HG03039 (cell line): ENCODE results near the gene FRMD3.

Experiments
- ATAC-seq: cut with Tn5 transposase; IDR thresholded peaks from one replicate; pipeline ENCODE4 v1.9.1; 2021; ENCODE audit warnings: mild to moderate bottlenecking, moderate library complexity; ENCODE audit not compliant: unreplicated experiment

The FRMD3 gene

GRCh38 chr9:83291196-83291595 is 247.0 kb downstream of the FRMD3 start:
- no peak for ATAC-seq

- ATAC-seq = no peak
Measured at GRCh38 chr9:83290692-83291091, 247.5 kb downstream of the FRMD3 start.

- ATAC-seq = no peak
Measured at GRCh38 chr9:83287021-83287420, 251.2 kb downstream of the FRMD3 start.

DNA sequence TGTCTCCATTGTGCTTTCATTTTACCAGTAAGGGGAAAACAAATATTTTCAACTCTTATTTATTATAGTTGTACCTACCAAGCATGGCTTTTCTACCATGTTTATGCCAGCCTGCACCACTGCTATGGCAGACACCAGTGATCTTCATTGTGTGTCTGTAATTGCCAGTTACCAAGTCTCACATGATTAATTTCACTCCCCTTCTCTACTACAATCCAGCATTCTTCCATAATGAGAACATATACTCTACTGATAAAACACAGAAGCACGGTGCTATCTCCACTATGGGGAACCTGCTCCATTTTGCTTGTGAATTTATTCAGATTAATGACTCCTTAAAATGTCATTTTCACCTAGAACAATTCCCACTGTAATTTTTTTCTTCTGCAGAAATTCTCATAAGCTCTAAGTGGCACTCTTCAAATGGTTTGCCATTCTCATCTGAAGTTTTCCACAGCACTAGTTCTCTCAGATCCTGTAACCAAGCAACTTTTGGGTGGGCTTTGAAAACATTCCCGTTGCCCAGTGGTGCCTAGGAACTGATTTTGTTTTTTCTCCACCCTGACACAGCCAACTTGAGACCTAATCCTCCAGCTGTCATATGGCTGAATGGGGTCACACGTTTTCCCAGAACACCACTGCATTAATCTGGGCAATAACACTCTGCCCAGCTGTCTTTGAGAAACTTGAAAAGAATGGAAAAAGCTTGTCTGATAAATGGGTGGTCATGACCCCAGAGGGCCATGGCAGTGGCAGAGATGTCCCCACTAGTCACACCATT is 252.6 kb downstream of the FRMD3 start:
- no peak for ATAC-seq

DNA sequence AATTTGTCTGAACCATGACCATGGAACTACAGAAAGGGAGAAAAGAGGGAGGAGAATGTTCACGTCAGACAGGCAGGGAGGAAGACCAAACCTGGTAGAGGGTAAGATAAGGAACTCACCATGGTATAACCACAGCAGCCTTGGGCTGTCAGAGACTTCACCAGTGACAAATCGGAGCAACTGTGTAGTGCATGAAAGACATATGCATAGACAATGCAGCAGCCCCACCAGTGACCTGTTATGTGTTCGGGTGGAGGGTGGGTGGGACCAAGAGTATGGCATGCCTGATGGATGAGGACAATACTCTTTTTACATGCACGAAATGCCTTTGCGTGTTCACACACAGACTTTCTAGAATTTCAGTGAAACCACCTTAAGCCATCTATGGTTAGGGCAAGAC is 253.5 kb downstream of the FRMD3 start:
- no peak for ATAC-seq

DNA sequence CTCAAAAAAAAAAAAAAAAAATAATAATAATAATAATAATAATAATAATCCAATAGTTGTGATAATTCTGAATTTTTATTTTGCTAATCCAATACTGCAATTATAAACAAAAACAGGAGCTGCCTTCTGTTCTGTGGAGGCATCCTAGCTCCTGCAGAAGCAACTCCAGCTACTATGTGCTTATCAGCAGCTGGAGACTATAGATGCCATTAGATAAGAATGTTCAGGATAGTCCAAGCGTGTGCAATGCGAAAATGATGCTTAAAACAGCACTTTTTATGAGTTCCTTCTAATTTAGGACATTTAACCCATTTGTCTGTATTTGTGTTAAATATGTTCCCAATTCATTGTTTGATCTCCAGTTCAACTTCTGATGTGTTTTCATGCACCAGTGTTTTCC is 254.7 kb downstream of the FRMD3 start:
- no peak for ATAC-seq

DNA sequence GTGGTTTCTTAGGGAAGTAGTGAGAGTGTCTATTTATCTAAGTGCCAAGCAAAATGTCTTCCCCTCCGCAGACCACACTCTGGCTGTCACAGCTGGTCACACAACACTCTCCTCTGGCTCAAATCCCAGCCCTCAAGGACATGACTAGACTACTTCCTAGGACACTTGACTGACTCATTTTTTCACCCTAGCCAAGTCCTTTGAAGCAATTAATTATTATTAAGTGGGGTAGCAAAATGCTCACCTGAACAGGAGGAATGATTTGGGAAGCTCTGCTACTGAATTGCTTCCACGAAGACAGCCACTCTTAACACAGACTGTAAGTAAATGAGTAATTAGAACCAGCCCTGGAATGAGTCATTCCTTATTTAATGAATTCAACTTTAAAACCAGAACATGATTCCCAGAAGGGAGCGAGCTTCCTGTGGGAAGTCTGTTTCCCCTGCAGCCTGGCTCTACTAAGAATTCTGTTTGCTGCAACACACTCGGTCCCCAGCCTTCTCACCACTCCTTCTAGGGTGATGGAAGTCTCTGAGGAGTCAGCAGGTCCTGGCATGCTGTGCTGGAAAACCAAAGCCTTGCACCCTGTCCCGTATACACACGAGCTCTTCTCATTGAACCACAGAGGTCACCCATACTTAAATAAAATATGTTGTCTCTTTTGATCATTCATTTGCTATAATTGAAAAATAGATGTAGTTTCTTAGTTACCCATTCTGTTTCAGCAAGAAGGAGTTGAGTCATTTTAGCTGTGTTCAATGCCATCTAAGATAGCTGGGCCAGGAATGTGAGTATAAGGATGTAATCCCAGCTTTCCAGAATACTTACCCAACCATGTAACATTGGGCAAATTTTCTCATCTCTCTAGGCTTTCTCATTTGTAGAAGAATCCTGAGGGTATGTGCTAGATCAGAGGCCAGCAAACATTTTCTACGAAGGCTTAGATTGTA is 256.6 kb downstream of the FRMD3 start:
- no peak for ATAC-seq

- no peak for ATAC-seq
Measured at GRCh38 chr9:83280790-83281189, 257.4 kb downstream of the FRMD3 start.

DNA sequence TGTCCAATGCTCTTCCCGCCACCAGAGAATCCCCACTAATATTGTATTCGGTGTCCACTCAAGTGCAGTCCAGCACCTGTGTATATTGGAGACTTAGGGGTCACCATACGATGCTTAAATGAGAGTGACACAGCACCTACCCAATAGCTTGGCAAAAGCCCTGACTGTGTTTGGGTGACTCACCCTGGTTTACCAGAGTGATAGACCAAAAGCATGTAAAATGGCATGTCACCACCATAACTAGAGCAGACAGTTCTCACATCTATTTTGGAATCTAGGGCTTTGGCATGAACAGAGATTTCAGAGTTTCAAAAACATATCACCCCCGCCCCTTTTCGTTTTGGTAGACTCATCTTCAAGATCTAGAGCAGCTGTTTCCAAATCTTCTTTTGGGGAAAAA is 257.9 kb downstream of the FRMD3 start:
- no peak for ATAC-seq

DNA sequence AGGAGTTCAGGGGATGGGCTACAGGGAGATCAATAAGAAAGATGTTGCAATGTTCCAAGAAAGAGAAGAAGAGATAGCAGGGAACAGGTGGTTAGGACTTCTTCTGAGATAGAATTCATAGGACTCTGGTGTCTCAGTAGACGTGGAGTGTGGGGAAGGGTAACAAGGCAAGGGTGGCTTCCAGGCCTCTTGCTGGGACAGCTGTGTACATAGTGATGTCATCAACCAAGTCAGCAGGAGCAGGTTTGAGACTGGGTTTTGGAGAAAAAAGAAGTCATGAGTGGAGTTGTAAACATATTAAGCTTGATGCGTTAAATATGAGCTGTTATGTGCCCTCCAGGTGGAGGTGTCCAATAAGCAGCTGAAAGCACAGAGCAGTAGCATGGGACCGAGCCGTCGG is 263.4 kb downstream of the FRMD3 start:
- no peak for ATAC-seq

DNA sequence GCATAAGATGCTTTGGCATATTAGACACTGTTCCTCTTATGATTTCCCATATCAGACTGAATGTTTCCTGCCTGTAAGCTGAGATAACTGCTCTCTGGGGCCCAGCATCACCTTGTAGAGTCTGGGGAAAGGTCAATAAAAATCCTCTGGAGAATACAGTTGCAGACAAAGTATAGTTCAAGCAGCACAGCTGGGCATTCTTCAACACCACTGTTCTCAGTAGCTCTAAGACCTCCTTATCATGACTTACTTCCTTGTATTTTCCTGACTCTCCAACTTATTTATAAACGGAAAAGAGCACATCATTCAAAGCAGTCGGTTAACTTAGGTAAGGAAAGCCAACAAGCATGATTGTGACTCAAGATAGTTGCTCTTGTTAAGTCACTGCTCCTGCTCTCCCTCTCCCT is 266.5 kb downstream of the FRMD3 start:
- no peak for ATAC-seq

DNA sequence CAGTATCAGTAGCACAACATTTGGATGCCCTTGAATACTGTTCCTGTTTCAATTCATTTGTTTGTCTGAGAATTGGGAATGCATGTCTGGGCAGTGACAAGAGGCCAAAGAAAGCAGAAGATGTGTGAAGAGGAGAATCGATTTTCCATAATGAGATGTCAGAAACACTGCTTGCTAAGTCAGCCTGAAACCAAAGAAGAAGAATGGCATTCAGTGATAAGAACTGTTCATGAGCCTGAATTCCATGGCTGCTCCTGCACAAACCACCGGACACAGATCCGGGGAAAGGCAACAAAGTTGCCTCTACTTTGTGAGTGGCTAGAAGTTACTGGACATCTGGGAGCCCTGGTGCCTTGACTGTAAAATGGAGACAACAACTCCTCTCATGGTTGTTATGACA is 268.1 kb downstream of the FRMD3 start:
- ATAC-seq = no peak

GRCh38 chr9:83267741-83268140 is 270.5 kb downstream of the FRMD3 start:
- no peak for ATAC-seq

GRCh38 chr9:83266666-83267496 is 271.3 kb downstream of the FRMD3 start:
- no peak for ATAC-seq

- no peak for ATAC-seq
Measured at GRCh38 chr9:83266331-83266665, 271.9 kb downstream of the FRMD3 start.

DNA sequence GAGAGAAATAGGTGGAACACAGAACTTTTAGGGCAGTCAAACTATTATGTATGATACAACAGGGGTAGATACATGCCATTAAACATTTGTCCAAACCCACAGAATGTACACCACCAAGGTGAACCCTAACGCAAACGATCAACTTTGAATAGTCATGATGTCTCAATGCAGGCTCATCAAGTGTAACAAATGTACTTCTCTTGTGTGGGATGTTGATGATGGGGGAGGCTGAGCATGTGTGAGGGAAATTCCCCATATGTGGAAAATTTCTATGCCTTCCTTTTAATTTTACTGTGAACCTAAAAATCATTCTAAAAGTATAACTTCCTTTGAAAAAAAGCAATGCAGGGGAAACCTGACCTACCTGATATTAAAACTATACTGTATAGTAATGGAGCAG is 273.9 kb downstream of the FRMD3 start:
- no peak for ATAC-seq

DNA sequence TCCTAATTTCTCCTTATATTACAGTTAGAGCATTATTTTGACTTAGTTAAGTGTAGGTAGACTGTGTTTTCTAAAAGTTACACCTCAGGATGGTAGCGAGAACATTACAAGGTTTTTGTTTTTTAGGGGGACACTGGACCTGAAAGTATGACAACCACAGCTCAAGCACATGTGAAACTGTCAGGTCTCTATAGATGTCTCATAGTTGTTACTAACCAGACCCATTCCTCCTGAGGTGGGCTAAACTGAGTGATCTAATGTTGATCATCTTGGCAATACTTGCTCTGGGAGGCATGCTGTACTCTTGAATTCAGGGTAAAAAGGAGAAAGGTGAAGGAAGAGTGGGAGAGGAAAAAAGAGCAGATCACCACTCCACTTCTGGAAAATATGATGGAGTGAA is 278.6 kb downstream of the FRMD3 start:
- ATAC-seq = no peak

- ATAC-seq = no peak
Measured at GRCh38 chr9:83257937-83258891, 280.0 kb downstream of the FRMD3 start.

DNA sequence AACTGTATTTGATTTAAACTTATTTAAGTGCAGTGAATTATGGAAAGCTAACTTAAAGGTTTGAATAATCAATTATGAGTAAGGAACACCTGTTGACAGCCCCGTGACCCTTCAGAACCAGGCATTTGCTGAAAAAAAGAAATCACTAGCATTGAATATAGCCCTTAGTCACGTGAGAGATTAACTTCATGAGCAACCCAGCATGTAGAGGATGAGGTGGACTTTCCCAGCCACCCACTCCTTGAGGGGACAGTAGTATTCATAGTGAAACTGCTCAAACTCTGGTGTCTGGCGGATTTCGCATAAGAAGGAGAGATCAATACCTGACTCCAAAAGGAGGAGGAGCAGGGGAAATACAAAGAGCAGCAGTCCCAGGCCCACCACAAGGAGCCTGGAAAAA is 290.5 kb downstream of the FRMD3 start:
- no peak for ATAC-seq

- no peak for ATAC-seq
Measured at GRCh38 chr9:83245979-83246659, 292.1 kb downstream of the FRMD3 start.
